Neural cell (in vitro differentiated cells): ENCODE results near the gene AMZ1. TPM values are rescaled to one million over a fixed set of nuclear protein-coding genes. Genes with fewer than 3 reads are reported as not detected.
"Not testable (repeated sequence)": the region's sequence is repeated elsewhere in the genome, so short reads cannot be mapped to it uniquely, and the experiment has no call there.

Experiments used
- H2AFZ ChIP-seq: fragments of 200-600, 300-800 bp; sonication (generic), shearing (Covaris generic); 2 replicates; pipeline ENCODE4 v1.6.0; 2014; ENCODE audit warnings: low read depth, mild to moderate bottlenecking, antibody characterized with exemption, low read length, moderate library complexity
- H3F3A ChIP-seq: fragments of 200-600 bp; shearing (Covaris generic); 2 replicates; pipeline ENCODE4 v1.6.1; 2016; ENCODE audit warnings: mild to moderate bottlenecking, moderate library complexity, mixed read lengths, antibody characterized with exemption, low read length; ENCODE audit not compliant: insufficient read depth, poor library complexity, severe bottlenecking
- H3K27ac ChIP-seq: fragments of 200-600, 300-800 bp; sonication (generic), shearing (Covaris generic); 2 replicates; pipeline ENCODE4 v1.5.1; 2014; ENCODE audit warnings: mild to moderate bottlenecking, low read length, moderate library complexity
- H3K27me3 ChIP-seq: fragments of 300-800, 200-600 bp; sonication (generic), shearing (Covaris generic); 2 replicates; pipeline ENCODE4 v1.6.0; 2014; ENCODE audit warnings: mild to moderate bottlenecking, low read depth, low read length, moderate library complexity; ENCODE audit not compliant: insufficient read depth
- H3K36me3 ChIP-seq: fragments of 300-800, 200-600 bp; sonication (generic), shearing (Covaris generic); 2 replicates; pipeline ENCODE4 v1.5.1; 2014; ENCODE audit warnings: mild to moderate bottlenecking, antibody characterized with exemption, low read length, moderate library complexity; ENCODE audit not compliant: insufficient read depth
- H3K4me2 ChIP-seq: fragments of 300-800, 200-600 bp; sonication (generic), shearing (Covaris generic); 2 replicates; pipeline ENCODE4 v1.6.0; 2014; ENCODE audit warnings: mild to moderate bottlenecking, low read length
- H3K4me3 ChIP-seq: fragments of 300-800, 200-600 bp; sonication (generic), shearing (Covaris generic); 2 replicates; pipeline ENCODE4 v1.5.1; 2014; ENCODE audit warnings: mild to moderate bottlenecking, low read length, moderate library complexity
- H3K79me2 ChIP-seq: fragments of 200-600 bp; shearing (Covaris generic); replicated peaks from 2 replicates; pipeline ENCODE4 v1.6.0; 2014; ENCODE audit warnings: mild to moderate bottlenecking, low read length, moderate library complexity; ENCODE audit not compliant: insufficient read depth
- H3K9ac ChIP-seq: fragments of 300-800, 200-600 bp; sonication (generic), shearing (Covaris generic); 2 replicates; pipeline ENCODE4 v1.6.1; 2016; ENCODE audit warnings: mild to moderate bottlenecking, low read length, mixed read lengths
- H3K9me2 ChIP-seq: fragments of 200-600 bp; shearing (Covaris generic); 2 replicates; pipeline ENCODE4 v1.6.1; 2016; ENCODE audit warnings: mild to moderate bottlenecking, low read length, mixed read lengths; ENCODE audit not compliant: insufficient read depth
- H3K9me3 ChIP-seq: fragments of 200-600, 300-800 bp; sonication (generic), shearing (Covaris generic); 2 replicates; pipeline ENCODE4 v1.6.1; 2016; ENCODE audit warnings: mild to moderate bottlenecking, mixed run types, low read length, moderate library complexity, mixed read lengths
- H4K20me1 ChIP-seq: fragments of 200-600 bp; shearing (Covaris generic); 2 replicates; pipeline ENCODE4 v1.6.1; 2016; ENCODE audit warnings: mild to moderate bottlenecking, mixed run types; ENCODE audit not compliant: insufficient read depth
- CTCF ChIP-seq: fragments of 450-650 bp; IDR thresholded peaks from 2 replicates; pipeline ENCODE4 v1.5.1; 2014; ENCODE audit warnings: antibody characterized with exemption, mild to moderate bottlenecking, moderate library complexity; ENCODE audit not compliant: poor library complexity, severe bottlenecking
- EP300 ChIP-seq: fragments of 450-650 bp; conservative IDR thresholded peaks from 2 replicates; pipeline ENCODE4 v1.6.1; 2014; ENCODE audit warnings: antibody characterized with exemption, mild to moderate bottlenecking, moderate library complexity; ENCODE audit not compliant: poor library complexity, severe bottlenecking
- EZH2 ChIP-seq: fragments of 200-600, 300-800 bp; shearing (Covaris generic), sonication (generic); IDR thresholded peaks from 2 replicates; pipeline ENCODE4 v1.6.1; 2014; ENCODE audit warnings: antibody characterized with exemption, low read length, borderline replicate concordance, mild to moderate bottlenecking; ENCODE audit not compliant: insufficient read depth, poor library complexity, severe bottlenecking
- MXI1 ChIP-seq: fragments of 450-650 bp; conservative IDR thresholded peaks from 2 replicates; pipeline ENCODE4 v1.6.1; 2014; ENCODE audit warnings: antibody characterized with exemption, mild to moderate bottlenecking; ENCODE audit not compliant: poor library complexity, severe bottlenecking
- POLR2AphosphoS5 ChIP-seq: IDR thresholded peaks from 2 replicates; pipeline ENCODE4 v1.6.1; 2012
- RAD21 ChIP-seq: fragments of 450-650 bp; conservative IDR thresholded peaks from 2 replicates; pipeline ENCODE4 v1.6.1; 2014; ENCODE audit warnings: antibody characterized with exemption, mild to moderate bottlenecking, moderate library complexity
- REST ChIP-seq: IDR thresholded peaks from 2 replicates; pipeline ENCODE4 v1.6.1; 2012; ENCODE audit warnings: borderline replicate concordance
- SMC3 ChIP-seq: fragments of 450-650 bp; conservative IDR thresholded peaks from 2 replicates; pipeline ENCODE4 v1.6.1; 2014; ENCODE audit warnings: antibody characterized with exemption, mild to moderate bottlenecking, moderate library complexity; ENCODE audit not compliant: poor library complexity
- TAF1 ChIP-seq: IDR thresholded peaks from 2 replicates; pipeline ENCODE4 v1.6.1; 2012; ENCODE audit warnings: low read depth
- polyA plus RNA-seq: library from polyadenylated mRNA; depleted of rRNA; stranded (reverse); fragments of >200 nt; gene quantifications from 2 replicates; pipeline ENCODE4 v1.2.3, GENCODE V29; 2014

AMZ1 gene
- polyA plus RNA-seq, 1 donor from 2014 or later, result not detected

GRCh38 chr7:2722591-2722990 lies 34.6 kb downstream of the AMZ1 start:
- peaks cover 5% of the 10 kb centered on the region for H3K36me3 ChIP-seq
- H3K9me3 ChIP-seq, result no peaks in the 10 kb centered on the region
- no peak overlapping the region for H3K27ac ChIP-seq
- no peak overlapping the region for H2AFZ ChIP-seq
- H3K79me2 ChIP-seq, result no peaks in the 10 kb centered on the region
- H4K20me1 ChIP-seq, result no peaks in the 10 kb centered on the region
- no peaks in the 10 kb centered on the region for H3K27me3 ChIP-seq
- H3K4me3 ChIP-seq, result no peak overlapping the region
- no peaks in the 10 kb centered on the region for H3F3A ChIP-seq
- H3K9ac ChIP-seq, result no peak overlapping the region
- H3K9me2 ChIP-seq, result no peaks in the 10 kb centered on the region
- TF ChIP-seq SMC3 (no peak), MXI1 (no peak)
- no peak overlapping the region for H3K4me2 ChIP-seq

- Histone ChIP-seq H3K9ac (no peak overlapping the region), H3K4me2 (no peak overlapping the region), H4K20me1 (no peaks in the 10 kb centered on the region), H3K9me3 (no peaks in the 10 kb centered on the region), H3K4me3 (no peak overlapping the region), H3K27me3 (no peaks in the 10 kb centered on the region), H3K79me2 (no peaks in the 10 kb centered on the region), H3K27ac (no peak overlapping the region), H3F3A (no peaks in the 10 kb centered on the region), H3K36me3 (peaks cover 5% of the 10 kb centered on the region), H2AFZ (no peak overlapping the region), H3K9me2 (no peaks in the 10 kb centered on the region)
- TF ChIP-seq TAF1 (no peak), POLR2AphosphoS5 (no peak), RAD21 (no peak), EP300 (no peak), MXI1 (no peak), EZH2 (no peak), REST (no peak), CTCF (no peak), SMC3 (no peak)
These were observed 35.3 kb downstream of the AMZ1 start for GRCh38 chr7:2723138-2723850.

- H3K9ac ChIP-seq, H3K4me2 ChIP-seq, H3K4me3 ChIP-seq, H2AFZ ChIP-seq, H3K9me2 ChIP-seq, H3K36me3 ChIP-seq, H3K27ac ChIP-seq, H4K20me1 ChIP-seq, H3F3A ChIP-seq, H3K9me3 ChIP-seq, H3K79me2 ChIP-seq, H3K27me3 ChIP-seq: not testable (repeated sequence)
These were observed 36.0 kb downstream of the AMZ1 start for GRCh38 chr7:2724036-2724435.
